IMR-90 (cell line): ENCODE data around the gene ZNF185. TPM values are rescaled to one million over a fixed set of nuclear protein-coding genes. Genes with fewer than 3 reads are reported as not detected.

Experiments
- ATAC-seq: fragments of 200-7000 bp; cut with Tn5 transposase; 2 replicates; pipeline ENCODE4 v1.9.1; 2020; ENCODE audit warnings: low read depth, mild to moderate bottlenecking, moderate library complexity
- BruUV-seq: library from RNA; stranded (reverse); fragments of 400-500 nt; replicated peaks from 2 replicates; lab custom pipeline; 2021; lab: Mats Ljungman, UMichigan
- CTCF ChIA-PET: fragments of 300-600 bp; formaldehyde crosslinking; extraction: SDS; loops from one replicate; lab custom pipeline; 2021; ENCODE audit warnings: antibody characterized with exemption; lab: Yijun Ruan, JAX
- POLR2A ChIA-PET: fragments of 300-600 bp; sonication (Branson Sonifier 250); formaldehyde crosslinking; loops from one replicate; lab custom pipeline; 2022; ENCODE audit warnings: antibody characterized with exemption; ENCODE audit not compliant: unreplicated experiment; lab: Charles Lee
- DNase-seq: peaks from one replicate; pipeline ENCODE4 v3.0.0; 2013
- H2AFZ ChIP-seq: replicated peaks from 2 replicates; pipeline ENCODE3; 2013; ENCODE audit warnings: low read length, mild to moderate bottlenecking; ENCODE audit not compliant: poor library complexity
- H2AK5ac ChIP-seq: 2 replicates; pipeline ENCODE4 v1.6.1; 2013; ENCODE audit warnings: low read depth, low read length, inconsistent platforms
- H2AK9ac ChIP-seq: replicated peaks from 2 replicates; pipeline ENCODE3; 2013; ENCODE audit warnings: mild to moderate bottlenecking, low read depth, low read length, moderate library complexity; ENCODE audit not compliant: poor library complexity
- H2BK120ac ChIP-seq: 2 replicates; pipeline ENCODE4 v1.6.1; 2013; ENCODE audit warnings: low read depth, low read length, inconsistent platforms
- H2BK15ac ChIP-seq: 3 replicates; pipeline ENCODE4 v1.6.1; 2013; ENCODE audit warnings: low read depth, low read length, inconsistent platforms
- H2BK20ac ChIP-seq: 2 replicates; pipeline ENCODE4 v1.6.1; 2013; ENCODE audit warnings: low read depth, mild to moderate bottlenecking, inconsistent platforms, low read length, moderate library complexity
- H2BK5ac ChIP-seq: 2 replicates; pipeline ENCODE4 v1.6.1; 2013; ENCODE audit warnings: mild to moderate bottlenecking, low read depth, low read length, inconsistent platforms; ENCODE audit not compliant: poor library complexity, severe bottlenecking
- H3K14ac ChIP-seq: replicated peaks from 2 replicates; pipeline ENCODE4 v1.6.1; 2013; ENCODE audit warnings: low read depth, low read length, inconsistent platforms
- H3K18ac ChIP-seq: 2 replicates; pipeline ENCODE4 v1.6.1; 2013; ENCODE audit warnings: low read depth, low read length, control low read depth
- H3K23ac ChIP-seq: 2 replicates; pipeline ENCODE4 v1.6.1; 2013; ENCODE audit warnings: low read depth, low read length, inconsistent platforms
- H3K27ac ChIP-seq: 2 replicates; pipeline ENCODE4 v1.5.1; 2013; ENCODE audit warnings: mild to moderate bottlenecking, control low read depth, low read length; ENCODE audit not compliant: insufficient read depth
- H3K27me3 ChIP-seq: 2 replicates; pipeline ENCODE4 v1.6.1; 2013; ENCODE audit warnings: low read length; ENCODE audit not compliant: control insufficient read depth, insufficient read depth
- H3K36me3 ChIP-seq: 2 replicates; pipeline ENCODE4 v1.6.1; 2013; ENCODE audit warnings: low read length, mixed read lengths; ENCODE audit not compliant: control insufficient read depth, insufficient read depth
- H3K4ac ChIP-seq: 2 replicates; pipeline ENCODE4 v1.6.1; 2013; ENCODE audit warnings: low read depth, low read length, inconsistent platforms
- H3K4me1 ChIP-seq: 2 replicates; pipeline ENCODE4 v1.6.1; 2013; ENCODE audit warnings: low read length, mixed read lengths; ENCODE audit not compliant: control insufficient read depth, insufficient read depth
- H3K4me2 ChIP-seq: 2 replicates; pipeline ENCODE4 v1.6.1; 2013; ENCODE audit warnings: low read depth, mild to moderate bottlenecking, control low read depth, low read length, moderate library complexity
- H3K4me3 ChIP-seq: 2 replicates; pipeline ENCODE4 v1.5.1; 2013; ENCODE audit warnings: low read depth, mild to moderate bottlenecking, control low read depth, low read length, moderate library complexity; ENCODE audit not compliant: insufficient read depth
- H3K56ac ChIP-seq: 2 replicates; pipeline ENCODE4 v1.6.1; 2013; ENCODE audit warnings: low read length, inconsistent platforms; ENCODE audit not compliant: insufficient read depth; ENCODE audit errors: extremely low read depth
- H3K79me1 ChIP-seq, 2 experiments: 2 replicates each; pipeline ENCODE4 v1.6.1; 2013; ENCODE audit warnings: low read length in 2 of 2, inconsistent platforms in 1 of 2, low read depth in 1 of 2
- H3K9ac ChIP-seq: 2 replicates; pipeline ENCODE4 v1.6.1; 2013; ENCODE audit warnings: low read depth, low read length, control low read depth
- H3K9me1 ChIP-seq: 2 replicates; pipeline ENCODE4 v1.6.1; 2013; ENCODE audit warnings: low read length, inconsistent platforms; ENCODE audit not compliant: insufficient read depth
- H3K9me3 ChIP-seq: 2 replicates; pipeline ENCODE4 v1.6.1; 2013; ENCODE audit warnings: low read length; ENCODE audit not compliant: control insufficient read depth, insufficient read depth
- H4K20me1 ChIP-seq: 2 replicates; pipeline ENCODE4 v1.6.1; 2013; ENCODE audit warnings: low read length, inconsistent platforms; ENCODE audit not compliant: insufficient read depth
- H4K5ac ChIP-seq: 2 replicates; pipeline ENCODE4 v1.6.1; 2013; ENCODE audit warnings: mild to moderate bottlenecking, low read depth, low read length, control low read depth
- H4K8ac ChIP-seq, 2 experiments: 2 replicates each; pipeline ENCODE4 v1.6.1; 2013; ENCODE audit warnings: low read depth in 2 of 2, low read length in 2 of 2, control low read depth in 1 of 2, inconsistent platforms in 1 of 2
- H4K91ac ChIP-seq: 2 replicates; pipeline ENCODE4 v1.6.1; 2013; ENCODE audit warnings: low read depth, low read length, inconsistent platforms; ENCODE audit not compliant: insufficient read depth
- CTCF ChIP-seq: conservative IDR thresholded peaks from 2 replicates; pipeline ENCODE4 v1.5.1; 2012; ENCODE audit warnings: mild to moderate bottlenecking, low read depth, low read length, improper control_type of control experiment
- WGBS, 2 experiments: methylation state at CpG; one replicate each; pipeline versions ENCODE4 v1.1.5 to v1.1.7; 2013; ENCODE audit warnings: missing lambda C conversion rate in 2 of 2; ENCODE audit not compliant: insufficient read length in 1 of 2; ENCODE audit errors: extremely low coverage in 2 of 2; 5-methylcytosine and 5-hydroxymethylcytosine counted together
- dilution Hi-C: fragments of 300-500 bp; cut with HindIII; formaldehyde crosslinking; loops from one replicate; pipeline ENCODE4 v1.14.3; 2018; ENCODE audit warnings: low sequenced_read_pairs; ENCODE audit not compliant: unreplicated experiment
- in situ Hi-C: fragments of 300-500 bp; cut with MboI; formaldehyde crosslinking; loops from 3 replicates; pipeline ENCODE4 v1.14.3; 2019; ENCODE audit warnings: low sequenced_read_pairs, inconsistent platforms, mixed read lengths
- intact Hi-C: fragments of 100-400 bp; cut with micrococcal nuclease; formaldehyde crosslinking; loops from 2 replicates; pipeline ENCODE4 v1.10.0; 2022
- polyA plus RNA-seq, 3 experiments: library from polyadenylated mRNA; depleted of rRNA; stranded (reverse); fragments of >200 nt; gene quantifications; 2 replicates each; pipeline ENCODE4 v1.2.3, GENCODE V29; 2012; ENCODE audit warnings: low replicate concordance in 1 of 3
- total RNA-seq: library from RNA; depleted of rRNA; stranded (reverse); fragments of >200 nt; gene quantifications from 2 replicates; pipeline ENCODE4 v1.2.3, GENCODE V29; 2012

The ZNF185 gene
- total and polyA plus RNA-seq, 2 of the 4 experiments (the other 2 are of a cell fraction): 3.2 to 6.3 TPM

GRCh38 chrX:152861826-152862225 is 36.0 kb upstream of the ZNF185 start:
- dilution Hi-C loops: no loop called here
- in situ Hi-C loops: no loop called here

More at GRCh38 chrX:152861826-152862225, 36.0 kb upstream of the ZNF185 start:
- ATAC-seq (no peak), DNase-seq (peak; percentile 10)
- H3K27ac ChIP-seq: no peak overlapping the region
- no peak overlapping the region for H2AK9ac ChIP-seq
- no peaks in the 10 kb centered on the region; the same call in 1 of the 2 replicates for H3K4me1 ChIP-seq
- no TSS peak for BruUV-seq
- H3K9me1 ChIP-seq: no peaks in the 10 kb centered on the region
- no peak overlapping the region for H3K9ac ChIP-seq
- no peak overlapping the region for H4K5ac ChIP-seq
- ChIA-PET POLR2A (no interaction called here), CTCF (no interaction called here)
- no CpG with 5 or more reads among the region's 6 CpGs for WGBS, 2 experiments
- no peaks in the 10 kb centered on the region for H4K20me1 ChIP-seq
- H3K4me3 ChIP-seq: no peak overlapping the region
- H3K18ac ChIP-seq: no peak overlapping the region
- no peaks in the 10 kb centered on the region for H3K9me3 ChIP-seq
- H3K14ac ChIP-seq: no peak overlapping the region
- H4K91ac ChIP-seq: no peak overlapping the region
- no peak overlapping the region for H3K4me2 ChIP-seq
- intact Hi-C loops: no loop called here
- TF ChIP-seq CTCF: no peak
- H3K79me1 ChIP-seq: no peaks in the 10 kb centered on the region
- H3K56ac ChIP-seq: no peak overlapping the region
- no peak overlapping the region for H4K8ac ChIP-seq
- no peaks in the 10 kb centered on the region for H3K27me3 ChIP-seq
- peaks cover 7% of the 10 kb centered on the region for H3K36me3 ChIP-seq
- H2BK120ac ChIP-seq: no peak overlapping the region
- no peak overlapping the region for H2BK15ac ChIP-seq
- no peak overlapping the region for H2BK5ac ChIP-seq
- H3K23ac ChIP-seq: no peak overlapping the region
- H3K4ac ChIP-seq: no peak overlapping the region
- no peak overlapping the region for H2AFZ ChIP-seq
- no peak overlapping the region for H2BK20ac ChIP-seq
- H2AK5ac ChIP-seq: no peak overlapping the region
